Panc1 (cell line): ENCODE measurements around the gene AP1G2.

Experiments used
- POLR2AphosphoS5 ChIP-seq: IDR thresholded peaks from 2 replicates; pipeline ENCODE4 v1.6.1; 2012; ENCODE audit warnings: mild to moderate bottlenecking, low read depth, low read length, moderate library complexity
- TCF7L2 ChIP-seq: IDR thresholded peaks from 2 replicates; pipeline ENCODE4 v1.6.1; 2011; ENCODE audit warnings: mild to moderate bottlenecking, low read depth, low read length, inconsistent platforms
- TF ChIP-seq, protein P1 (sequence below): fragments of 450-650 bp; IDR thresholded peaks from 2 replicates; pipeline ENCODE4 v1.5.1; 2017; ENCODE audit warnings: mild to moderate bottlenecking

DNA sequence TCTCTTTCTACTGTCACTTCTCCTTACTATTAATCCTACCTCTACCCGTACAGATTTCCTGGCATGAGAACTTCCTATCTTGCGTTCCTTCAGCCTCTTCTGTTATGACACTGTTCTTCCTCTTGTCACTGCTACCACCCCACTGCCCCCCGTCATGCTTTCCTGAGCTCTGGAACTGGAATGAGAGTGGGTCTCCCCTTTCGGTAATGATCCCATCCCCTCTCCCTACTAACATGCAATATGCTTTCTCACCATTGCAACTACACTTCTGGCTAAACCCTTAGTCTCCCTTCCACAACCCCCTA, 4.9 kb upstream of the AP1G2 start:
- TF ChIP-seq TCF7L2 (no peak), POLR2AphosphoS5 (no peak)
- TF ChIP-seq, protein P1, sequence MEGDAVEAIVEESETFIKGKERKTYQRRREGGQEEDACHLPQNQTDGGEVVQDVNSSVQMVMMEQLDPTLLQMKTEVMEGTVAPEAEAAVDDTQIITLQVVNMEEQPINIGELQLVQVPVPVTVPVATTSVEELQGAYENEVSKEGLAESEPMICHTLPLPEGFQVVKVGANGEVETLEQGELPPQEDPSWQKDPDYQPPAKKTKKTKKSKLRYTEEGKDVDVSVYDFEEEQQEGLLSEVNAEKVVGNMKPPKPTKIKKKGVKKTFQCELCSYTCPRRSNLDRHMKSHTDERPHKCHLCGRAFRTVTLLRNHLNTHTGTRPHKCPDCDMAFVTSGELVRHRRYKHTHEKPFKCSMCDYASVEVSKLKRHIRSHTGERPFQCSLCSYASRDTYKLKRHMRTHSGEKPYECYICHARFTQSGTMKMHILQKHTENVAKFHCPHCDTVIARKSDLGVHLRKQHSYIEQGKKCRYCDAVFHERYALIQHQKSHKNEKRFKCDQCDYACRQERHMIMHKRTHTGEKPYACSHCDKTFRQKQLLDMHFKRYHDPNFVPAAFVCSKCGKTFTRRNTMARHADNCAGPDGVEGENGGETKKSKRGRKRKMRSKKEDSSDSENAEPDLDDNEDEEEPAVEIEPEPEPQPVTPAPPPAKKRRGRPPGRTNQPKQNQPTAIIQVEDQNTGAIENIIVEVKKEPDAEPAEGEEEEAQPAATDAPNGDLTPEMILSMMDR = no peak
